GM18909 (cell line): Measurements from ENCODE around the gene OR6B1.
"Not testable (repeated sequence)": the region's sequence is repeated elsewhere in the genome, so short reads cannot be mapped to it uniquely, and the experiment has no call there.

ENCODE experiments used
- ATAC-seq: cut with Tn5 transposase; IDR thresholded peaks from one replicate; pipeline ENCODE4 v1.9.1; 2021; ENCODE audit warnings: mild to moderate bottlenecking; ENCODE audit not compliant: unreplicated experiment, poor library complexity

The OR6B1 gene

GRCh38 chr7:144036302-144036885, 36.3 kb downstream of the OR6B1 start:
- no peak for ATAC-seq

- no peak for ATAC-seq
Observed at GRCh38 chr7:144037414-144038035, 37.4 kb downstream of the OR6B1 start.

- no peak for ATAC-seq
Observed at GRCh38 chr7:144038887-144039286, 38.8 kb downstream of the OR6B1 start.

GRCh38 chr7:144048648-144049047, 48.5 kb downstream of the OR6B1 start, which contains the start of gene OR2A5:
TSS of gene OR2A5 (plus strand) at chr7:144048948. CDS start at chr7:144050402, 1,454 bp downstream.
- no peak for ATAC-seq

- ATAC-seq: no peak
Observed at GRCh38 chr7:144049491-144049890, 49.4 kb downstream of the OR6B1 start.

GRCh38 chr7:144050093-144050492, 50.0 kb downstream of the OR6B1 start:
- ATAC-seq: no peak

- not testable (repeated sequence) for ATAC-seq
Observed at GRCh38 chr7:144050884-144051283, 50.8 kb downstream of the OR6B1 start.

GRCh38 chr7:144057954-144058353, 57.8 kb downstream of the OR6B1 start:
- ATAC-seq: no peak
